Measurements from ENCODE around the gene OTOA.
"Not testable (repeated sequence)": the region's sequence is repeated elsewhere in the genome, so short reads cannot be mapped to it uniquely, and the experiment has no call there.

DNA sequence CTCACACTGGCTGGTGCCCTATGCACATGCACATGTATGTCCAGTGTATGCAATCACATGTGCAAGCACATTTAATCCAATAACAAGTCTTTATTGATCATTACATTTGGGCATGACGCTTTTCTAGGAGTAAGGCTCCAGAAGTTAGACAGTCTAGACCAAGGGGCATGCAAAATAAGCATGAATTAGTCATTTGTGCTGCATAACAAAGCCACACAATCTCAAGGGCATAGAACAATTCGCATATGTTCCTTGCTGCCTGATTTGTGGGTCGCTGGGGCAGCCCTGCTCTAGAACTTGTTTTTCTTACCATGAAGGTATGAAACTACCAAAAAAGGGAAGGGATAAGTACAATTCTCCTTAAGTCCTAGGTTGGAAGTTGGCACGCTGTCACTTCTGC, 67.5 kb downstream of the OTOA start:
- TF ChIP-seq, protein P1, sequence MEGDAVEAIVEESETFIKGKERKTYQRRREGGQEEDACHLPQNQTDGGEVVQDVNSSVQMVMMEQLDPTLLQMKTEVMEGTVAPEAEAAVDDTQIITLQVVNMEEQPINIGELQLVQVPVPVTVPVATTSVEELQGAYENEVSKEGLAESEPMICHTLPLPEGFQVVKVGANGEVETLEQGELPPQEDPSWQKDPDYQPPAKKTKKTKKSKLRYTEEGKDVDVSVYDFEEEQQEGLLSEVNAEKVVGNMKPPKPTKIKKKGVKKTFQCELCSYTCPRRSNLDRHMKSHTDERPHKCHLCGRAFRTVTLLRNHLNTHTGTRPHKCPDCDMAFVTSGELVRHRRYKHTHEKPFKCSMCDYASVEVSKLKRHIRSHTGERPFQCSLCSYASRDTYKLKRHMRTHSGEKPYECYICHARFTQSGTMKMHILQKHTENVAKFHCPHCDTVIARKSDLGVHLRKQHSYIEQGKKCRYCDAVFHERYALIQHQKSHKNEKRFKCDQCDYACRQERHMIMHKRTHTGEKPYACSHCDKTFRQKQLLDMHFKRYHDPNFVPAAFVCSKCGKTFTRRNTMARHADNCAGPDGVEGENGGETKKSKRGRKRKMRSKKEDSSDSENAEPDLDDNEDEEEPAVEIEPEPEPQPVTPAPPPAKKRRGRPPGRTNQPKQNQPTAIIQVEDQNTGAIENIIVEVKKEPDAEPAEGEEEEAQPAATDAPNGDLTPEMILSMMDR (conservative IDR thresholded peaks at IDR 0.05), result not testable (repeated sequence)
- not testable (repeated sequence) for TF ChIP-seq EZH2 (IDR thresholded peaks at IDR 0.05; ENCODE audit: low read depth)

All from PC-9 (cell line).